Mesenchymal stem cell (in vitro differentiated cells and primary cell): Measurements from ENCODE around the gene PODXL.

ENCODE experiments used
- DNase-seq: peaks from one replicate; pipeline ENCODE4 v3.0.0-alpha.2; 2013
- H2AFZ ChIP-seq: one replicate; pipeline ENCODE4 v1.6.1; 2013; ENCODE audit warnings: low read depth, mild to moderate bottlenecking, control low read depth, inconsistent platforms, low read length, moderate library complexity
- H2AK5ac ChIP-seq: 2 replicates; pipeline ENCODE4 v1.6.1; 2013; ENCODE audit warnings: low read length, moderate library complexity, mild to moderate bottlenecking, inconsistent platforms; ENCODE audit not compliant: severe bottlenecking
- H2BK120ac ChIP-seq: one replicate; pipeline ENCODE4 v1.6.1; 2013; ENCODE audit warnings: low read depth, mild to moderate bottlenecking, inconsistent platforms, low read length, moderate library complexity
- H2BK12ac ChIP-seq, 2 experiments: one replicate each; pipeline ENCODE4 v1.6.1; 2013; ENCODE audit warnings: inconsistent platforms in 2 of 2, low read length in 2 of 2, mild to moderate bottlenecking in 2 of 2, moderate library complexity in 2 of 2, control low read depth in 1 of 2
- H2BK15ac ChIP-seq: one replicate; pipeline ENCODE4 v1.6.1; 2013; ENCODE audit warnings: mild to moderate bottlenecking, low read depth, inconsistent platforms; ENCODE audit not compliant: poor library complexity, severe bottlenecking
- H2BK5ac ChIP-seq: 2 replicates; pipeline ENCODE4 v1.6.1; 2013; ENCODE audit warnings: low read depth, mild to moderate bottlenecking, low read length, control low read depth, inconsistent platforms; ENCODE audit not compliant: poor library complexity, severe bottlenecking
- H3K14ac ChIP-seq, 2 experiments: one replicate each; pipeline ENCODE4 v1.6.1; 2013; ENCODE audit warnings: inconsistent platforms in 2 of 2, low read length in 2 of 2, control low read depth in 1 of 2, mild to moderate bottlenecking in 1 of 2, moderate library complexity in 1 of 2
- H3K18ac ChIP-seq, 2 experiments: one replicate each; pipeline ENCODE4 v1.6.1; 2013; ENCODE audit warnings: inconsistent platforms in 2 of 2, low read length in 2 of 2, control low read depth in 1 of 2, low read depth in 1 of 2, mild to moderate bottlenecking in 1 of 2
- H3K23ac ChIP-seq, 2 experiments: one replicate each; pipeline ENCODE4 v1.6.1; 2013; ENCODE audit warnings: inconsistent platforms in 2 of 2, low read length in 2 of 2, mild to moderate bottlenecking in 2 of 2, moderate library complexity in 2 of 2, control low read depth in 1 of 2
- H3K27ac ChIP-seq: 2 replicates; pipeline ENCODE4 v1.5.1; 2013; ENCODE audit warnings: mild to moderate bottlenecking, moderate library complexity, low read length, control low read depth, inconsistent platforms; ENCODE audit not compliant: poor library complexity, severe bottlenecking
- H3K27me3 ChIP-seq, 2 experiments: 2 replicates each; pipeline versions ENCODE4 v1.6.1 to v1.7.0; 2013; ENCODE audit warnings: low read length in 2 of 2, mild to moderate bottlenecking in 2 of 2, moderate library complexity in 2 of 2, control low read depth in 1 of 2, inconsistent platforms in 1 of 2; ENCODE audit not compliant: control insufficient read depth in 1 of 2, insufficient read depth in 1 of 2
- H3K36me3 ChIP-seq, 2 experiments: 2 replicates each; pipeline versions ENCODE4 v1.6.1 to v1.7.0; 2013; ENCODE audit warnings: low read length in 2 of 2, control low read depth in 1 of 2, inconsistent platforms in 1 of 2, low read depth in 1 of 2, mild to moderate bottlenecking in 1 of 2; ENCODE audit not compliant: insufficient read depth in 2 of 2, control insufficient read depth in 1 of 2
- H3K4ac ChIP-seq, 2 experiments: one replicate each; pipeline ENCODE4 v1.6.1; 2013; ENCODE audit warnings: inconsistent platforms in 2 of 2, low read length in 2 of 2, mild to moderate bottlenecking in 2 of 2, moderate library complexity in 2 of 2, control low read depth in 1 of 2, low read depth in 1 of 2
- H3K4me1 ChIP-seq: 2 replicates; pipeline ENCODE4 v1.6.1; 2013; ENCODE audit warnings: low read depth, low read length, control low read depth; ENCODE audit not compliant: control insufficient read depth, insufficient read depth
- H3K4me2 ChIP-seq: 2 replicates; pipeline ENCODE4 v1.6.1; 2013; ENCODE audit warnings: low read length, mild to moderate bottlenecking, inconsistent platforms; ENCODE audit not compliant: poor library complexity, severe bottlenecking
- H3K4me3 ChIP-seq, 2 experiments: 2 replicates each; pipeline versions ENCODE4 v1.5.1 to v1.7.0; 2013; ENCODE audit warnings: low read length in 2 of 2, mild to moderate bottlenecking in 2 of 2, control low read depth in 1 of 2, low read depth in 1 of 2; ENCODE audit not compliant: insufficient read depth in 1 of 2
- H3K79me1 ChIP-seq: replicated peaks from 2 replicates; pipeline ENCODE4 v1.6.1; 2013; ENCODE audit warnings: mild to moderate bottlenecking, control low read depth, low read length, inconsistent platforms; ENCODE audit not compliant: poor library complexity, severe bottlenecking
- H3K9ac ChIP-seq: 2 replicates; pipeline ENCODE4 v1.7.0; 2013; ENCODE audit warnings: mild to moderate bottlenecking, low read length, moderate library complexity
- H3K9me3 ChIP-seq: 2 replicates; pipeline ENCODE4 v1.7.0; 2013; ENCODE audit warnings: mild to moderate bottlenecking, low read length; ENCODE audit not compliant: control insufficient read depth
- H4K8ac ChIP-seq: one replicate; pipeline ENCODE4 v1.6.1; 2013; ENCODE audit warnings: inconsistent platforms, mild to moderate bottlenecking, low read length, moderate library complexity
- H4K91ac ChIP-seq: one replicate; pipeline ENCODE4 v1.6.1; 2013; ENCODE audit warnings: mild to moderate bottlenecking, low read length, inconsistent platforms
- WGBS: methylation state at CpG from one replicate; pipeline ENCODE4 v1.1.7; 2013; ENCODE audit warnings: mixed read lengths; 5-methylcytosine and 5-hydroxymethylcytosine counted together

Gene PODXL

DNA sequence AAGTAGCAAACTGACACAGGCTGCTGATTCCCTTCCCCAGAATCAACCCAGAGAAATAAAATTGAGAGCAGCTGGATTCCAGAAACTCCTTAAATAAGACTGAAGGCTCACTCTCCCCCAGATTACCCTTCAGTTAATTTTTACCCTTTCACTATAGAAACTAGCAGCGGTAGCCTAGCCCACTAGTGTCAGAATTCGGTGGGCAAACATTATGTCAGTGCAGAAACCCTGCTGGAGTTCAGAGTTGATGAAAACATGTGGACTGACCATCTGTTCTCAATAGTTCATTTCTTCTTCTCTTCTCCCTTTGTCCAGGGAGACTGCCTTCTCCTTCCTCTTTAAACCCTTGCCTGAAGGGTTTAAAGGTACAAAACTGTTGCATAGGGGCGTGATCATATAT is 100.1 kb downstream of the PODXL start:
- DNase-seq, result no peak
- Histone ChIP-seq H2BK120ac (no peak overlapping the region), H3K4me1 (peaks cover 5% of the 10 kb centered on the region), H3K14ac (no peak overlapping the region), H2BK12ac (no peak overlapping the region), H3K27ac (peak overlapping the region; percentile 95), H4K91ac (no peak overlapping the region), H3K9me3 (no peaks in the 10 kb centered on the region), H2AFZ (no peak overlapping the region), H2BK15ac (no peak overlapping the region), H2AK5ac (no peak overlapping the region), H3K18ac (no peak overlapping the region), H3K27me3 (no peaks in the 10 kb centered on the region), H3K4me2 (no peak overlapping the region), H3K4me3 (no peak overlapping the region), H3K4ac (no peak overlapping the region), H3K23ac (no peak overlapping the region), H3K79me1 (peaks cover 2% of the 10 kb centered on the region), H3K9ac (no peak overlapping the region), H4K8ac (no peak overlapping the region), H2BK5ac (no peak overlapping the region), H3K36me3 (peaks cover 0 to 55% of the 10 kb centered on the region in 2 experiments)
- WGBS, result 100% methylated on average over 3 of the region's 3 CpGs

- H3K23ac ChIP-seq, result no peak overlapping the region
- peak overlapping the region; percentile 70 for H3K4me2 ChIP-seq
- no peak overlapping the region for H3K18ac ChIP-seq
- H2BK120ac ChIP-seq, result no peak overlapping the region
- no peaks in the 10 kb centered on the region for H3K9me3 ChIP-seq
- H2BK15ac ChIP-seq, result no peak overlapping the region
- no peak overlapping the region for H4K91ac ChIP-seq
- no peak overlapping the region for H2BK12ac ChIP-seq
- peak overlapping the region; percentile 99 for H3K27ac ChIP-seq
- no peaks in the 10 kb centered on the region for H3K27me3 ChIP-seq
- H3K4ac ChIP-seq, result no peak overlapping the region
- no peaks in the 10 kb centered on the region for H3K79me1 ChIP-seq
- H3K14ac ChIP-seq, result no peak overlapping the region
- H4K8ac ChIP-seq, result no peak overlapping the region
- H3K4me1 ChIP-seq, result peaks cover 5% of the 10 kb centered on the region
- DNase-seq, result no peak
- no peak overlapping the region for H3K9ac ChIP-seq
- H2BK5ac ChIP-seq, result peak overlapping the region; percentile 92
- peak overlapping the region; percentile 87 for H2AK5ac ChIP-seq
- H3K4me3 ChIP-seq, result no peak overlapping the region
- WGBS, result 92% methylated on average over 7 of the region's 7 CpGs
- H2AFZ ChIP-seq, result no peak overlapping the region
- H3K36me3 ChIP-seq, result peaks cover 0 to 54% of the 10 kb centered on the region in 2 experiments
Measured at GRCh38 chr7:131455546-131455945, 100.9 kb downstream of the PODXL start.

- WGBS, result no CpG with 5 or more reads among the region's 2 CpGs
- Histone ChIP-seq H3K14ac (no peak overlapping the region), H3K4me2 (no peak overlapping the region), H3K9me3 (no peaks in the 10 kb centered on the region), H3K23ac (no peak overlapping the region), H3K4me3 (no peak overlapping the region), H3K4ac (no peak overlapping the region), H2BK120ac (no peak overlapping the region), H3K36me3 (peaks cover 0 to 54% of the 10 kb centered on the region in 2 experiments), H2BK15ac (no peak overlapping the region), H2BK5ac (no peak overlapping the region), H3K4me1 (peaks cover 5% of the 10 kb centered on the region), H2AK5ac (no peak overlapping the region), H4K91ac (no peak overlapping the region), H3K27ac (peak overlapping the region; percentile 96), H3K18ac (no peak overlapping the region), H3K27me3 (no peaks in the 10 kb centered on the region), H3K79me1 (peaks cover 2% of the 10 kb centered on the region), H2AFZ (no peak overlapping the region), H2BK12ac (no peak overlapping the region), H3K9ac (no peak overlapping the region), H4K8ac (no peak overlapping the region)
- no peak for DNase-seq
Measured at GRCh38 chr7:131455001-131455400, 101.4 kb downstream of the PODXL start.

DNA sequence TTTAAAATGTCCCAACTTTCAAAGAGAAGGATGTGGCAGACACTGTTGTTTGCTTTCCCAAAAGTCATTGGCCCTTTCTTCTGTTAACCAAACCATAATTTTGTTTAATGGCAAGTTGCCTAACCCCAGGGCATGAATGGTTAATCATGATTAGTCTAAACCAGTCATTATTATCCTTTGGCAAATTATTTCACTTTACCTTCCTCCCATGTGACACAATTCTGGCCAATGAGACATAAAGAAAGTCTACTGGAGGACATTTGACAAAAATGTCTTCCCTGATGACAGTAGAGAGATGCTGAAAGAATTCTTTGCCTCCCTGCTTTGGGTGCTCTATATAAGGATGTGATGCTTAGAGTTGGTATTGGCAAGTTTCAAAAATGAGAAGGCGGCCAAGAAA is 101.9 kb downstream of the PODXL start:
- H2BK15ac ChIP-seq, result no peak overlapping the region
- peak overlapping the region; percentile 70 for H2AK5ac ChIP-seq
- no peak overlapping the region for H2BK120ac ChIP-seq
- H3K9ac ChIP-seq, result no peak overlapping the region
- no peak overlapping the region for H4K91ac ChIP-seq
- peaks cover 0 to 57% of the 10 kb centered on the region in 2 experiments for H3K36me3 ChIP-seq
- no peak overlapping the region for H3K4ac ChIP-seq
- H2BK5ac ChIP-seq, result peak overlapping the region; percentile 62
- H3K27me3 ChIP-seq, result no peaks in the 10 kb centered on the region
- no peak overlapping the region for H2BK12ac ChIP-seq
- peaks cover 5% of the 10 kb centered on the region for H3K4me1 ChIP-seq
- no peak overlapping the region for H3K18ac ChIP-seq
- H3K4me2 ChIP-seq, result no peak overlapping the region
- H3K79me1 ChIP-seq, result peaks cover 3% of the 10 kb centered on the region
- H4K8ac ChIP-seq, result no peak overlapping the region
- no peak for DNase-seq
- no peak overlapping the region for H2AFZ ChIP-seq
- WGBS, result 100% methylated on average over 1 of the region's 1 CpG
- H3K14ac ChIP-seq, result no peak overlapping the region
- H3K4me3 ChIP-seq, result no peak overlapping the region
- no peak overlapping the region for H3K23ac ChIP-seq
- peak overlapping the region; percentile 96 for H3K27ac ChIP-seq
- H3K9me3 ChIP-seq, result no peaks in the 10 kb centered on the region
